ENCODE results near the gene CAB39L. TPM values are rescaled to one million over a fixed set of nuclear protein-coding genes. Genes with fewer than 3 reads are reported as not detected.

CAB39L gene
- total and polyA plus RNA-seq, 2 of the 13 experiments (the other 11 are each of a cell fraction or from before 2014, with no cell fraction given): 3.1 to 6.1 TPM

GRCh38 chr13:49421391-49421790 lies 22.5 kb downstream of the CAB39L start (continued):
- TF ChIP-seq HMGXB4 (CRISPR knock-in tag; IDR thresholded peaks at IDR 0.05; ENCODE audit: borderline replicate concordance in 1 of 2, low read depth in 1 of 2) (peak; percentile 26 to 59; a peak in 1 of 4 replicates), FOXK2 (IDR thresholded peaks at IDR 0.05) (no peak), ZMYM4 (CRISPR knock-in tag; IDR thresholded peaks at IDR 0.05) (peak; percentile 67), HNF1B (CRISPR knock-in tag; IDR thresholded peaks at IDR 0.05) (0 out of 2 replicates have a peak, but pooled peaks have one; percentile 23), GATAD2A (CRISPR knock-in tag; IDR thresholded peaks at IDR 0.05) (peak; percentile 41; the same call in 1 of the 2 replicates), ZNF782 (CRISPR knock-in tag; IDR thresholded peaks at IDR 0.05; ENCODE audit: borderline replicate concordance) (0 out of 2 replicates have a peak, but pooled peaks have one; percentile 21), CBX5 (CRISPR knock-in tag; IDR thresholded peaks at IDR 0.05; ENCODE audit: borderline replicate concordance) (peak; percentile 57; the same call in 1 of the 2 replicates), HNF4G (IDR thresholded peaks at IDR 0.05; ENCODE audit: borderline replicate concordance, low read depth, low read length) (0 out of 2 replicates have a peak, but pooled peaks have one; percentile 24), HNF4G (CRISPR knock-in tag; IDR thresholded peaks at IDR 0.05; ENCODE audit: borderline replicate concordance, low read depth) (no peak), THAP7 (CRISPR knock-in tag; IDR thresholded peaks at IDR 0.05) (0 out of 2 replicates have a peak, but pooled peaks have one; percentile 67), ZNF138 (CRISPR knock-in tag; IDR thresholded peaks at IDR 0.05; ENCODE audit: low read depth) (no peak), KDM2A (CRISPR knock-in tag; IDR thresholded peaks at IDR 0.05; ENCODE audit: borderline replicate concordance, low read depth) (0 out of 2 replicates have a peak, but pooled peaks have one; percentile 35), ZNF563 (CRISPR knock-in tag; IDR thresholded peaks at IDR 0.05) (no peak), TGIF2 (CRISPR knock-in tag; IDR thresholded peaks at IDR 0.05) (0 out of 2 replicates have a peak, but pooled peaks have one; percentile 9), ZNF574 (CRISPR knock-in tag; IDR thresholded peaks at IDR 0.05) (peak; percentile 82), FOSL2 (CRISPR knock-in tag; IDR thresholded peaks at IDR 0.05) (peak; percentile 36), ZNF260 (CRISPR knock-in tag; IDR thresholded peaks at IDR 0.05; ENCODE audit: borderline replicate concordance, low read depth) (no peak), IRF2 (CRISPR knock-in tag; IDR thresholded peaks at IDR 0.05) (peak; percentile 37; the same call in 1 of the 2 replicates), ZGPAT (CRISPR knock-in tag; IDR thresholded peaks at IDR 0.05) (0 out of 2 replicates have a peak, but pooled peaks have one; percentile 39), YY1 (IDR thresholded peaks at IDR 0.05; ENCODE audit: insufficient read depth, insufficient replicate concordance, low read depth, low read length) (no peak), SALL1 (CRISPR knock-in tag; IDR thresholded peaks at IDR 0.05) (0 out of 2 replicates have a peak, but pooled peaks have one; percentile 24)

All from HepG2 (cell line).